Naive thymus-derived CD4-positive, alpha-beta T cell (primary cell): Measurements from ENCODE around the gene ZBTB7C. TPM values are rescaled to one million over a fixed set of nuclear protein-coding genes. Genes with fewer than 3 reads are reported as not detected.

Experiments
- ATAC-seq: fragments of 150-1000 bp; cut with Tn5 transposase; 2 replicates; pipeline ENCODE4 v1.10.0; 2021; ENCODE audit warnings: mild to moderate bottlenecking, moderate library complexity
- CTCF ChIA-PET: fragments of 350-600 bp; sonication (Branson Sonifier 250); formaldehyde crosslinking; loops from one replicate; lab custom pipeline; 2021; ENCODE audit warnings: antibody characterized with exemption; lab: Charles Lee
- POLR2A ChIA-PET: fragments of 350-600 bp; sonication (Branson Sonifier 250); formaldehyde crosslinking; loops from one replicate; lab custom pipeline; 2021; ENCODE audit warnings: antibody characterized with exemption, inconsistent platforms; lab: Charles Lee
- DNase-seq, 9 donors: peaks; one replicate each; pipeline versions ENCODE4 v3.0.0 to v3.0.0-alpha.2; 2020 to 2022; ENCODE audit warnings: mixed read lengths in 1 of 9
- H3K27ac ChIP-seq: one replicate; pipeline ENCODE4 v1.7.0; 2013; ENCODE audit warnings: mild to moderate bottlenecking, low read depth, low read length, moderate library complexity
- H3K27me3 ChIP-seq, 2 donors: one replicate each; pipeline ENCODE4 v1.7.0; 2013; ENCODE audit warnings: low read length in 2 of 2, mild to moderate bottlenecking in 2 of 2, moderate library complexity in 2 of 2; ENCODE audit not compliant: control insufficient read depth in 2 of 2, insufficient read depth in 2 of 2
- H3K36me3 ChIP-seq, 3 experiments: 1 replicate in 2 of 3; 2 replicates in 1 of 3; pipeline ENCODE4 v1.7.0; 2013; ENCODE audit warnings: low read length in 3 of 3, mild to moderate bottlenecking in 3 of 3, moderate library complexity in 1 of 3; ENCODE audit not compliant: insufficient read depth in 3 of 3, control insufficient read depth in 2 of 3
- H3K4me1 ChIP-seq, 2 donors: one replicate each; pipeline ENCODE4 v1.7.0; 2013; ENCODE audit warnings: low read length in 2 of 2, mild to moderate bottlenecking in 2 of 2, moderate library complexity in 1 of 2; ENCODE audit not compliant: control insufficient read depth in 2 of 2, insufficient read depth in 2 of 2
- H3K4me3 ChIP-seq: 2 replicates; pipeline ENCODE4 v1.7.0; 2013; ENCODE audit warnings: mild to moderate bottlenecking, low read length
- H3K9me3 ChIP-seq, 3 experiments: 1 replicate in 2 of 3; 2 replicates in 1 of 3; pipeline ENCODE4 v1.7.0; 2013; ENCODE audit warnings: low read length in 3 of 3; ENCODE audit not compliant: control insufficient read depth in 2 of 3
- H3K27ac Mint-ChIP-seq, 9 donors: one replicate each; pipeline ENCODE4 v1.8.0; 2020 to 2022; ENCODE audit warnings: mixed read lengths in 9 of 9, mild to moderate bottlenecking in 8 of 9, moderate library complexity in 5 of 9, inconsistent platforms in 2 of 9
- H3K27me3 Mint-ChIP-seq, 5 donors: one replicate each; pipeline ENCODE4 v1.8.0; 2021 to 2022; ENCODE audit warnings: mixed read lengths in 5 of 5, mild to moderate bottlenecking in 1 of 5
- H3K36me3 Mint-ChIP-seq, 5 donors: one replicate each; pipeline ENCODE4 v1.8.0; 2020 to 2022; ENCODE audit warnings: mixed read lengths in 5 of 5, mild to moderate bottlenecking in 3 of 5, inconsistent platforms in 1 of 5
- H3K4me1 Mint-ChIP-seq, 7 donors: one replicate each; pipeline ENCODE4 v1.8.0; 2020 to 2022; ENCODE audit warnings: mixed read lengths in 7 of 7, mild to moderate bottlenecking in 3 of 7, inconsistent platforms in 1 of 7
- H3K4me3 Mint-ChIP-seq, 10 donors: one replicate each; pipeline ENCODE4 v1.8.0; 2020 to 2022; ENCODE audit warnings: mild to moderate bottlenecking in 10 of 10, mixed read lengths in 10 of 10, moderate library complexity in 6 of 10, inconsistent platforms in 2 of 10
- H3K9me3 Mint-ChIP-seq, 11 donors: one replicate each; pipeline ENCODE4 v1.8.0; 2020 to 2022; ENCODE audit warnings: mixed read lengths in 11 of 11, mild to moderate bottlenecking in 4 of 11, inconsistent platforms in 1 of 11, moderate library complexity in 1 of 11
- intact Hi-C, 2 donors: fragments of 100-400 bp; cut with micrococcal nuclease; formaldehyde crosslinking; loops; one replicate each; pipeline ENCODE4 v1.15.1; 2023
- polyA plus RNA-seq, 2 donors: library from polyadenylated mRNA; unstranded; fragments of 300-500 nt; fragmentation: Illumina TruSeq; gene quantifications; one replicate each; pipeline ENCODE4 v1.2.3, GENCODE V29; 2021
- total RNA-seq, 6 experiments: library from RNA in 5 of 6; stranded (reverse) in 5 of 6; gene quantifications; 1 replicate in 5 of 6; 2 replicates in 1 of 6; pipeline ENCODE4 v1.2.3 and lab custom pipeline; 2021 to 2026

Gene ZBTB7C
- total and polyA plus RNA-seq, 7 experiments from 2014 or later: 0.51 TPM; not detected in 6

- ChIA-PET CTCF (no interaction called here), POLR2A (no interaction called here)
- H3K9me3 Mint-ChIP-seq: no peaks in the 10 kb centered on the region
- Histone ChIP-seq H3K4me3 (no peak overlapping the region), H3K9me3 (no peaks in the 10 kb centered on the region), H3K36me3 (no peaks in the 10 kb centered on the region), H3K4me1 (no peaks in the 10 kb centered on the region), H3K27ac (no peak overlapping the region), H3K27me3 (no peaks in the 10 kb centered on the region)
- DNase-seq: no peak
- peaks cover 0 to 23% (median 7%) of the 10 kb centered on the region in 5 donors for H3K27me3 Mint-ChIP-seq
- no peak for ATAC-seq
- intact Hi-C loops: no loop called here
- no peaks in the 10 kb centered on the region for H3K36me3 Mint-ChIP-seq
- H3K27ac Mint-ChIP-seq: no peak overlapping the region
- no peaks in the 10 kb centered on the region for H3K4me1 Mint-ChIP-seq
- no peak overlapping the region for H3K4me3 Mint-ChIP-seq
Observed at GRCh38 chr18:48310999-48311398, 98.2 kb downstream of the ZBTB7C start.

- Histone ChIP-seq H3K4me1 (no peaks in the 10 kb centered on the region), H3K4me3 (no peak overlapping the region), H3K9me3 (no peaks in the 10 kb centered on the region), H3K27me3 (no peaks in the 10 kb centered on the region), H3K27ac (no peak overlapping the region), H3K36me3 (no peaks in the 10 kb centered on the region)
- H3K9me3 Mint-ChIP-seq: no peaks in the 10 kb centered on the region
- no peaks in the 10 kb centered on the region for H3K36me3 Mint-ChIP-seq
- ATAC-seq (no peak), DNase-seq (no peak)
- H3K27ac Mint-ChIP-seq: no peak overlapping the region
- ChIA-PET POLR2A (no interaction called here), CTCF (no interaction called here)
- intact Hi-C loops: no loop called here
- peaks cover 0 to 24% (median 7%) of the 10 kb centered on the region in 5 donors for H3K27me3 Mint-ChIP-seq
- H3K4me1 Mint-ChIP-seq: no peaks in the 10 kb centered on the region
- H3K4me3 Mint-ChIP-seq: no peak overlapping the region
Observed at GRCh38 chr18:48310353-48310752, 98.8 kb downstream of the ZBTB7C start.

GRCh38 chr18:48308755-48309575, 100.2 kb downstream of the ZBTB7C start:
- Histone ChIP-seq H3K27me3 (no peaks in the 10 kb centered on the region), H3K27ac (no peak overlapping the region), H3K4me3 (no peak overlapping the region), H3K36me3 (no peaks in the 10 kb centered on the region), H3K9me3 (no peaks in the 10 kb centered on the region), H3K4me1 (no peaks in the 10 kb centered on the region)
- ChIA-PET POLR2A (no interaction called here), CTCF (no interaction called here)
- Mint-ChIP-seq H3K27me3 (peaks cover 0 to 16% (median 7%) of the 10 kb centered on the region in 5 donors), H3K4me3 (no peak overlapping the region), H3K36me3 (no peaks in the 10 kb centered on the region), H3K4me1 (no peaks in the 10 kb centered on the region), H3K9me3 (no peaks in the 10 kb centered on the region), H3K27ac (no peak overlapping the region)
- intact Hi-C loops: no loop called here
- ATAC-seq (no peak), DNase-seq (no peak)

GRCh38 chr18:48308027-48308635, 101.1 kb downstream of the ZBTB7C start:
- CTCF ChIA-PET: no interaction called here
- no peak overlapping the region for H3K4me3 Mint-ChIP-seq
- POLR2A ChIA-PET: no interaction called here
- ATAC-seq (no peak), DNase-seq (no peak)
- no peaks in the 10 kb centered on the region for H3K36me3 ChIP-seq
- no peaks in the 10 kb centered on the region for H3K36me3 Mint-ChIP-seq
- H3K4me1 ChIP-seq: no peaks in the 10 kb centered on the region
- H3K9me3 ChIP-seq: no peaks in the 10 kb centered on the region
- no peak overlapping the region for H3K4me3 ChIP-seq
- H3K27me3 ChIP-seq: no peaks in the 10 kb centered on the region
- H3K27ac Mint-ChIP-seq: no peak overlapping the region
- H3K4me1 Mint-ChIP-seq: no peaks in the 10 kb centered on the region
- peaks cover 0 to 11% (median 7%) of the 10 kb centered on the region in 5 donors for H3K27me3 Mint-ChIP-seq
- intact Hi-C loops: no loop called here
- H3K27ac ChIP-seq: no peak overlapping the region
- H3K9me3 Mint-ChIP-seq: no peaks in the 10 kb centered on the region

GRCh38 chr18:48306838-48307237, 102.3 kb downstream of the ZBTB7C start:
- Histone ChIP-seq H3K27ac (no peak overlapping the region), H3K27me3 (no peaks in the 10 kb centered on the region), H3K9me3 (no peaks in the 10 kb centered on the region), H3K36me3 (no peaks in the 10 kb centered on the region), H3K4me1 (no peaks in the 10 kb centered on the region), H3K4me3 (no peak overlapping the region)
- Mint-ChIP-seq H3K27ac (no peak overlapping the region), H3K36me3 (no peaks in the 10 kb centered on the region), H3K4me3 (no peak overlapping the region), H3K27me3 (peaks cover 0 to 6% (median 2%) of the 10 kb centered on the region in 5 donors), H3K4me1 (no peaks in the 10 kb centered on the region), H3K9me3 (no peaks in the 10 kb centered on the region)
- ChIA-PET CTCF (no interaction called here), POLR2A (no interaction called here)
- no peak for ATAC-seq
- intact Hi-C loops: no loop called here
- no peak for DNase-seq

GRCh38 chr18:48304906-48305693, 104.1 kb downstream of the ZBTB7C start:
- ChIA-PET CTCF (no interaction called here), POLR2A (no interaction called here)
- DNase-seq (no peak), ATAC-seq (no peak)
- H3K9me3 ChIP-seq: no peaks in the 10 kb centered on the region
- no peaks in the 10 kb centered on the region for H3K9me3 Mint-ChIP-seq
- H3K36me3 ChIP-seq: no peaks in the 10 kb centered on the region
- no peak overlapping the region for H3K27ac Mint-ChIP-seq
- no peak overlapping the region for H3K4me3 ChIP-seq
- no peaks in the 10 kb centered on the region for H3K27me3 ChIP-seq
- H3K27ac ChIP-seq: no peak overlapping the region
- no peak overlapping the region for H3K4me3 Mint-ChIP-seq
- peaks cover 0 to 9% (median 5%) of the 10 kb centered on the region in 7 donors for H3K4me1 Mint-ChIP-seq
- H3K27me3 Mint-ChIP-seq: peaks cover 0 to 4% (median 0%) of the 10 kb centered on the region in 5 donors
- H3K36me3 Mint-ChIP-seq: no peaks in the 10 kb centered on the region
- H3K4me1 ChIP-seq: no peaks in the 10 kb centered on the region
- intact Hi-C loops: no loop called here
